ENCODE data around the gene TWF2.
A peak's percentile ranks its signal among the peaks of the same experiment; 100 is the strongest.

The TWF2 gene

DNA sequence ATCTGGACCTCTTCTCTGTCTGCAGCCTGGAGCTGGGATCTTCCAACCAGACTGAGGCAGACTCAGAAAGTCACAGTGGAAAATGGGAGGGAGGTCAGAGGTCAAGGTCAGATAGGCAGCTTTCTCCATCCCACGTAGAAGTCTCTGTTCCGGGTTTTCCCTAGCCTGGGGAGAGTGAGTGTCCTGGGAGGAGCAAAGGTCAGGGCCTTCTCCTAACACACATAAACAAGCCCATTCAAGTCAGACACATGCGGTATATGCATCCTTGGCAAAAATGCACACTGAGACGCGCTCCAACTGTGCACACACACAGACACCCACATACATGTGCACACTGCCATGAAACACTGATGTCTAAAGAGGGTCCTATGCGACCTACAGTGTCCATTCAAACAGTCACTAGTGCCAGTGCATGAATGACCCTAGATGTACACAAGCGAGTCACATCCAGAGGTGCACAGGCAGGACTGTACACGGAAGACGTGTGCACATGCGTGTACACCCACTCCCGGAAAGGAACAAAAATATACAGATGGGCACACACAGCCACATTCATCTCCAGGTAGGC lies 681 bp downstream of the TWF2 start:
- peak overlapping the region; percentile 89 for H3K4me3 ChIP-seq (ENCODE audit: control insufficient read depth, low read depth, low read length)
- no peak for DNase-seq (ENCODE audit: low read depth)
- TF ChIP-seq, protein P1, sequence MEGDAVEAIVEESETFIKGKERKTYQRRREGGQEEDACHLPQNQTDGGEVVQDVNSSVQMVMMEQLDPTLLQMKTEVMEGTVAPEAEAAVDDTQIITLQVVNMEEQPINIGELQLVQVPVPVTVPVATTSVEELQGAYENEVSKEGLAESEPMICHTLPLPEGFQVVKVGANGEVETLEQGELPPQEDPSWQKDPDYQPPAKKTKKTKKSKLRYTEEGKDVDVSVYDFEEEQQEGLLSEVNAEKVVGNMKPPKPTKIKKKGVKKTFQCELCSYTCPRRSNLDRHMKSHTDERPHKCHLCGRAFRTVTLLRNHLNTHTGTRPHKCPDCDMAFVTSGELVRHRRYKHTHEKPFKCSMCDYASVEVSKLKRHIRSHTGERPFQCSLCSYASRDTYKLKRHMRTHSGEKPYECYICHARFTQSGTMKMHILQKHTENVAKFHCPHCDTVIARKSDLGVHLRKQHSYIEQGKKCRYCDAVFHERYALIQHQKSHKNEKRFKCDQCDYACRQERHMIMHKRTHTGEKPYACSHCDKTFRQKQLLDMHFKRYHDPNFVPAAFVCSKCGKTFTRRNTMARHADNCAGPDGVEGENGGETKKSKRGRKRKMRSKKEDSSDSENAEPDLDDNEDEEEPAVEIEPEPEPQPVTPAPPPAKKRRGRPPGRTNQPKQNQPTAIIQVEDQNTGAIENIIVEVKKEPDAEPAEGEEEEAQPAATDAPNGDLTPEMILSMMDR (IDR thresholded peaks at IDR 0.05; ENCODE audit: control insufficient read depth, insufficient read depth, low read depth, low read length, missing control alignments) = no peak

DNA sequence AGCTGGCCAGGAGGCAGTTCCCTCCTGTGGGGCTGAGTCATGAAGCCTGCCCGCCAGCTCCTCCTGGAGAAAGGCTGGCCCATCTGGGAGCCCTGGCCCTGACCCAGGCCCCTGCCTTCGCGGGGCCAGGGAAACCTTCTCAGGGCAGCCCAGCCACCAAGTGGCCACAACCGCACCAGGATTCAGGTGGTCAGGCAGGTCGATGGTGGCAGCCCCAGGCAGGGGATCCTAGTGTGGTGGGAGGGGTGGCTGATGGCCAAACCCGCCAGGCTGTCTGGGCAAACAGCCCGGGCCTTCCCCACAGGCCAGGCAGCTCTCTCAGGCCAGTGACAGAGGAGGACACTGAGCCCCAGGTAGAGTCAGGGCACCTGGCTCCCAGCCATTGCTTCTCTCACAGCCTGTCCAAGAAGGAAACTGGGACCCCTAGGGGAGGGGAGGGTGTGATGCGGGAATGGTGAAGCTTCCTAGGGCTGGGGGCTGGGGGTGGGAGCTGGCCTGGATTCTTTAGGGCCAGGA lies 1.2 kb downstream of the TWF2 start:
- TF ChIP-seq, protein P1 (IDR thresholded peaks at IDR 0.05; ENCODE audit: control insufficient read depth, insufficient read depth, low read depth, low read length, missing control alignments) = peak; percentile 1
- DNase-seq (ENCODE audit: low read depth) = peak; percentile 46
- peak overlapping the region; percentile 89 for H3K4me3 ChIP-seq (ENCODE audit: control insufficient read depth, low read depth, low read length)

DNA sequence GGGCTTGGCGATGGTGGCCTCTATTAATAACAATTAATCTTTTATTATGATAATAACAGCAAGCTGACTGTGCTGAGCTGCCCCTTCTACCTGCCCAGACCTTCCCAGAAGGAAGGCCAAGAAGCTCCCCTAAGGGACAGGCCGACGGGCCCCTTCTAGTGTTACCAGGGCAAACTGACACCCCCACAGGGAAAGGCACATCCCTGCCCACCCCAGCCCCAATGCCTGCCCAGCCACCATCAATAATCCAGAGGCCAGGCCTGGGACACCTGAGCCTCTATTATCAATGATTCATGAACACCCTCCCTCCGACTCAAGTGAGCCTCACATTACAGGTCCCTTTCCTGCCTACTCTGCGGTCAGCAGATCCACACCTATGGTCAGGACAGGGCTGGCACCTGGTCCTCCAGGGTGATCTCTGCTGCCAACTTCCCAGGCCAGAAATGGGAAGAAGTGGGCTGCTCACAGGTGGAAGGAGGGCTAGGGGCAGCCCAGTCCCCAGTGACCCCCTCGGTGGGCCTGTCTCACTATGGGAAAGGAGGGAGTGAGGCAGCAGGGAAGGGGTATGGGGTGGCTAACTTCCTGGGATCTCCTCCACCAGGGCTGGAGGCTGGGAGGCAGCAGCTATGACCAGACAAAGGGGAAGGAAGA lies 1.8 kb downstream of the TWF2 start:
- DNase-seq (ENCODE audit: low read depth) = no peak
- TF ChIP-seq, protein P1 (IDR thresholded peaks at IDR 0.05; ENCODE audit: control insufficient read depth, insufficient read depth, low read depth, low read length, missing control alignments) = no peak
- peak overlapping the region; percentile 89 for H3K4me3 ChIP-seq (ENCODE audit: control insufficient read depth, low read depth, low read length)

DNA sequence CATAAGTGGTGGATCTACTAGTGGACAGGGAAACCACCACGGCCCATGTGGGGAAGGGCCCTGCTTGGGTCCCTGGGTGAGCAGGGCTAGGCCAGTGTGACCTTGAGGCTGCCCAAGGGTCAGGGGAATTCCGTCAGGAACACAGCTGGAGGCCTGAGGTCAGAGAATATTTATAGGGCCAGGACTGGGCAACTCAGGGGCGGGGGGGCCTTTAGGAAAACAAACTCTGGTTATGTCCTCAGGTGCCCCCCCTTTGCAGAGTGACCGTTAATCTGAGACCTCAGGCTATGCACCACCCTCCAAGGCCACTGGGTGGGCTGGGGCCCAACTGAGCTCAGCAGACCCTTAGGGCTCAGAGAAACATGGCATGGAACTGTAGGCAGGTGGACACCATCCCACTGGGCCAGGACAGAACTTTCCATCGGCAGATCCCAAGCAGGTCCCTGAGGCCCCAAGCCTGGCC lies 2.5 kb downstream of the TWF2 start:
- TF ChIP-seq, protein P1 (IDR thresholded peaks at IDR 0.05; ENCODE audit: control insufficient read depth, insufficient read depth, low read depth, low read length, missing control alignments) = no peak
- no peak overlapping the region for H3K4me3 ChIP-seq (ENCODE audit: control insufficient read depth, low read depth, low read length)
- DNase-seq (ENCODE audit: low read depth) = no peak

DNA sequence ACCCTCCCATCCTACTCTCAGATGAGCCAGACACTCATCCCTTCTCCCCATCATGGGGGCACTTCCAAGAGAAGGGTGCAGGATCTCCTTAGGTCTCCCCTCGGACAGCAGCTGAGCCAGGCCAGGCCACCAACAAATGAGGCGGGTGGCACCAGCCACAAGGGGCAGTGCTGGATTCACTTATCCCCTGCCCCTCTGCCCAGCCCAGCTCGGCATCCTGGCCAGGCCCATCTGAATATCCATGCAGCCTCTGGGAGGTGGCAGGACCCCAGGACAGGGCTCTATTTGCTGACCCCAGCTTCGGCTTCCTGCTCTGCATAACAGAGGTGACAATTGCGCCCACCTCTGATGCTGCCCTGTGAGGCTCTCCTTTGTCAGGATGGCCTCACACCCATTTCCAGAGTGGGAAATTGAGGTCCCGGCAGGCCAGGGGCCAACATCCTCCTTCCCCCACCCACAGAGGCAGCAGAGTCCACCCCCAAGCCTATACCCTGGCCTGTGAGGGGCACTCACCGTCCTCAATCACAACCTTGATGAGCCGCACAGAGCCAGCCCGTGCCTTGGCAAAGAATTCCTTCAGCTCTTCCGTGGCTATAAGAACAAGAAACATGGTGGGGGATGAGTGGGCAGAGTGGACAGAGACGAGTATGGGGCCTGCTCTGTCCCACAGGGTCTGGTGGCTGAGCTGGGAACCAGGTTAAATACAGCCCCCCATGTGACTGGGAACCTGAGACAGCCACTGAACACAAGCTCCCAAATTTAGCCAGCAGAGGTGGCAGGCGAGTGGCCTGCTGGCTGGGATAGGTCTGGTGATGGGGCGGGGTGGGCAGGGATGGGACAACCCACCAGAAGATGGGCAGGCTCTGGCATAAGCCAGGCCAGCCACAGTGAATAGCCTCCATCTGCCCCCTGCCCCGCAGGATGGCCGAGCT lies 4.2 kb downstream of the TWF2 start:
- TF ChIP-seq, protein P1 (IDR thresholded peaks at IDR 0.05; ENCODE audit: control insufficient read depth, insufficient read depth, low read depth, low read length, missing control alignments) = no peak
- no peak for DNase-seq (ENCODE audit: low read depth)
- H3K4me3 ChIP-seq (ENCODE audit: control insufficient read depth, low read depth, low read length) = no peak overlapping the region

DNA sequence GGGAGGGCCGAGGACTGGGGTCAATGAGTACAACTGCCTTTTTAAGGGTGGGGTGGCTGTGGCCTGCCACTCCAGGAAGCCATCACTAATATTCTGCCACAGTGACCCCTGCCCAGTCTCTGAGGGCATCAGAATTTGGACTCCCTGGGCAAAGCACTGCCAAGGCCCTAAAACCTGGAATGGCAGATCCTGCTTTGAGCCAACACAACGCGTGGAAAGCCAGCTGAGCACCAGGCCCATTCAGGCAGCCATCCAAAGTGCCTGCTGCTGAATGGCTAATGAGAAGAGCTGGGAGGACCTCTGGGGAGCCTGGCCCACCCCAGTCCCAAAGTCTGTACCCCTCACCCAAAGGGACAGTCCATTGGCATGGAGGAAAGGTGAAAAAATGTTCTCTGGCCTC lies 5.0 kb downstream of the TWF2 start:
- TF ChIP-seq, protein P1 (IDR thresholded peaks at IDR 0.05; ENCODE audit: control insufficient read depth, insufficient read depth, low read depth, low read length, missing control alignments) = no peak
- DNase-seq (ENCODE audit: low read depth) = no peak
- no peak overlapping the region for H3K4me3 ChIP-seq (ENCODE audit: control insufficient read depth, low read depth, low read length)
